Aorta (tissue), 5 donors: ENCODE measurements around the gene REC114. TPM values are rescaled to one million over a fixed set of nuclear protein-coding genes. Genes with fewer than 3 reads are reported as not detected.
"Not testable (repeated sequence)": the region's sequence is repeated elsewhere in the genome, so short reads cannot be mapped to it uniquely, and the experiment has no call there.

Source experiments
- ATAC-seq: fragments of 200-7000 bp; cut with Tn5 transposase; one replicate; pipeline ENCODE4 v1.9.1; 2022; ENCODE audit warnings: moderate library complexity; ENCODE audit not compliant: low FRiP score
- DNase-seq, 2 donors: peaks; one replicate each; pipeline ENCODE4 v3.0.0-alpha.2; 2020
- H3K27ac ChIP-seq, 2 donors: one replicate each; pipeline ENCODE4 v1.5.1; 2013; ENCODE audit warnings: low read length in 2 of 2, mild to moderate bottlenecking in 2 of 2, moderate library complexity in 2 of 2, control low read depth in 1 of 2, inconsistent platforms in 1 of 2, low read depth in 1 of 2
- H3K27me3 ChIP-seq, 2 donors: one replicate each; pipeline ENCODE4 v1.6.1; 2013; ENCODE audit warnings: control low read depth in 1 of 2, low read length in 1 of 2, mild to moderate bottlenecking in 1 of 2, moderate library complexity in 1 of 2; ENCODE audit not compliant: insufficient read depth in 2 of 2, control insufficient read depth in 1 of 2
- H3K36me3 ChIP-seq, 2 donors: one replicate each; pipeline ENCODE4 v1.6.1; 2013; ENCODE audit warnings: control low read depth in 1 of 2, low read length in 1 of 2, mild to moderate bottlenecking in 1 of 2; ENCODE audit not compliant: insufficient read depth in 2 of 2, control insufficient read depth in 1 of 2
- H3K4me1 ChIP-seq, 2 donors: one replicate each; pipeline ENCODE4 v1.6.1; 2013; ENCODE audit warnings: low read length in 2 of 2, control low read depth in 1 of 2, mild to moderate bottlenecking in 1 of 2, moderate library complexity in 1 of 2; ENCODE audit not compliant: insufficient read depth in 2 of 2, control insufficient read depth in 1 of 2
- H3K4me3 ChIP-seq, 2 donors: one replicate each; pipeline ENCODE4 v1.5.1; 2013; ENCODE audit warnings: low read length in 2 of 2, control low read depth in 1 of 2, mild to moderate bottlenecking in 1 of 2
- H3K9me3 ChIP-seq: one replicate; pipeline ENCODE4 v1.6.1; 2013; ENCODE audit warnings: mild to moderate bottlenecking, low read length; ENCODE audit not compliant: control insufficient read depth
- WGBS, 2 donors: extraction: QIAGEN DNeasy Blood & Tissue Kit; methylation state at CpG; one replicate each; pipeline ENCODE4 v1.1.7; 2013; 5-methylcytosine and 5-hydroxymethylcytosine counted together
- intact Hi-C, 2 donors: fragments of 100-400 bp; cut with DNase I; formaldehyde crosslinking; loops; one replicate each; pipeline versions ENCODE4 v1.14.2 to v1.15.0; 2022
- long read RNA-seq, 2 donors: library from polyadenylated mRNA; unstranded; transcript quantifications; one replicate each; pipeline ENCODE4 v2.0.0, GENCODE V29; 2020 to 2021
- polyA plus RNA-seq, 2 donors: library from polyadenylated mRNA; stranded (reverse); fragments of 200-250 nt; gene quantifications; one replicate each; pipeline ENCODE4 v1.2.3, GENCODE V29; 2013
- total RNA-seq, 2 donors: library from RNA; stranded (reverse); fragmentation: NEBNext Ultra II Directional; extraction: Animal tissue kit (Norgen Biotek cat#: 25700); gene quantifications; one replicate each; pipeline ENCODE4 v1.2.1, GENCODE V29; 2021
- donor health status: healthy with polysubstance abuse.
- donor health status: Bipolar disorder and iron deficiency.
- donor health status: DM: no; HTN: no; CAD: no.
- donor health status: DM: no; HTN: no; CAD: no.
- donor health status: DM: yes; HTN: yes; CAD: no.

Gene REC114
- total RNA-seq (not detected), polyA plus RNA-seq (not detected)
- long read RNA-seq, donor 1, partial matches to known transcripts, result 0 of 2 reads
- long read RNA-seq, donor 1, other reads (novel, unspliced or antisense), result 2 of 2 reads
- long read RNA-seq, donor 2, partial matches to known transcripts, result 0 of 11 reads
- long read RNA-seq, donor 2, other reads (novel, unspliced or antisense), result 11 of 11 reads

- H3K27ac ChIP-seq, result no peak within 1 kb of the TSS
- no peaks in the 10 kb centered on the region for H3K27me3 ChIP-seq
- no peaks in the 10 kb centered on the region for H3K36me3 ChIP-seq
- no peak within 1 kb of the TSS for H3K4me3 ChIP-seq
- intact Hi-C loops, result no loop called here
- peaks cover 3% of the 10 kb centered on the region for H3K9me3 ChIP-seq
- DNase-seq (peak in 1 of 2 donors; percentile 65), ATAC-seq (no peak)
- WGBS, 2 donors, result 93 to 95% methylated on average over 22 of the region's 22 CpGs
- H3K4me1 ChIP-seq, result no peaks in the 10 kb centered on the region
Measured at GRCh38 chr15:73442968-73443367, at the start of gene REC114. Gene REC114 (plus strand): TSS chr15:73443164. CDS start chr15:73443186, 22 bp downstream.

GRCh38 chr15:73393336-73393735 lies 49.6 kb upstream of the REC114 start:
- Histone ChIP-seq H3K9me3 (no peaks in the 10 kb centered on the region), H3K36me3 (no peaks in the 10 kb centered on the region), H3K27ac (no peak overlapping the region), H3K4me1 (no peaks in the 10 kb centered on the region), H3K27me3 (no peaks in the 10 kb centered on the region), H3K4me3 (no peak overlapping the region)
- DNase-seq (no peak), ATAC-seq (no peak)
- intact Hi-C loops, result no loop called here
- 72 to 77% methylated on average over 2 of the region's 2 CpGs for WGBS, 2 donors

- H3K4me3 ChIP-seq, result no peak overlapping the region
- intact Hi-C loops, result no loop called here
- DNase-seq (no peak), ATAC-seq (no peak)
- no peaks in the 10 kb centered on the region for H3K36me3 ChIP-seq
- no peak overlapping the region for H3K27ac ChIP-seq
- H3K4me1 ChIP-seq, result no peaks in the 10 kb centered on the region
- H3K9me3 ChIP-seq, result no peaks in the 10 kb centered on the region
- H3K27me3 ChIP-seq, result no peaks in the 10 kb centered on the region
Measured at GRCh38 chr15:73394782-73395181, 48.2 kb upstream of the REC114 start.

GRCh38 chr15:73395671-73396070 lies 47.3 kb upstream of the REC114 start:
- Histone ChIP-seq H3K4me3 (no peak overlapping the region), H3K36me3 (no peaks in the 10 kb centered on the region), H3K27me3 (no peaks in the 10 kb centered on the region), H3K27ac (no peak overlapping the region), H3K9me3 (no peaks in the 10 kb centered on the region), H3K4me1 (no peaks in the 10 kb centered on the region)
- intact Hi-C loops, result no loop called here
- no peak for ATAC-seq
- DNase-seq, result no peak
- WGBS, 2 donors, result 91 to 92% methylated on average over 2 of the region's 2 CpGs

- H3K27me3 ChIP-seq, result no peaks in the 10 kb centered on the region
- H3K4me1 ChIP-seq, result no peaks in the 10 kb centered on the region
- WGBS, 2 donors, result 61 to 66% methylated on average over 5 of the region's 5 CpGs
- no peak overlapping the region for H3K4me3 ChIP-seq
- intact Hi-C loops, result no loop called here
- DNase-seq (no peak), ATAC-seq (no peak)
- H3K27ac ChIP-seq, result no peak overlapping the region
- H3K36me3 ChIP-seq, result no peaks in the 10 kb centered on the region
- no peaks in the 10 kb centered on the region for H3K9me3 ChIP-seq
Measured at GRCh38 chr15:73397461-73397860, 45.5 kb upstream of the REC114 start.

GRCh38 chr15:73398861-73399260 lies 44.1 kb upstream of the REC114 start:
- Histone ChIP-seq H3K27me3 (no peaks in the 10 kb centered on the region), H3K4me3 (no peak overlapping the region), H3K4me1 (no peaks in the 10 kb centered on the region), H3K9me3 (no peaks in the 10 kb centered on the region), H3K27ac (no peak overlapping the region), H3K36me3 (no peaks in the 10 kb centered on the region)
- DNase-seq (no peak), ATAC-seq (no peak)
- intact Hi-C loops, result no loop called here
- 78 to 80% methylated on average over 4 of the region's 4 CpGs for WGBS, 2 donors

- H3K9me3 ChIP-seq, H3K27me3 ChIP-seq, ATAC-seq, H3K4me1 ChIP-seq, DNase-seq, intact Hi-C loops, H3K36me3 ChIP-seq, H3K4me3 ChIP-seq, H3K27ac ChIP-seq: not testable (repeated sequence)
- 70 to 73% methylated on average over 6 of the region's 6 CpGs for WGBS, 2 donors
Measured at GRCh38 chr15:73400222-73400621, 42.7 kb upstream of the REC114 start.

- Histone ChIP-seq H3K4me3 (no peak overlapping the region), H3K4me1 (no peaks in the 10 kb centered on the region), H3K27me3 (no peaks in the 10 kb centered on the region), H3K9me3 (no peaks in the 10 kb centered on the region), H3K36me3 (no peaks in the 10 kb centered on the region), H3K27ac (no peak overlapping the region)
- intact Hi-C loops, result no loop called here
- ATAC-seq, result no peak
- DNase-seq, result no peak
Measured at GRCh38 chr15:73403171-73403570, 39.8 kb upstream of the REC114 start.

- ATAC-seq (no peak), DNase-seq (no peak)
- Histone ChIP-seq H3K27ac (no peak overlapping the region), H3K9me3 (peaks cover 1% of the 10 kb centered on the region), H3K4me3 (no peak overlapping the region), H3K27me3 (no peaks in the 10 kb centered on the region), H3K36me3 (no peaks in the 10 kb centered on the region), H3K4me1 (no peaks in the 10 kb centered on the region)
- intact Hi-C loops, result no loop called here
- WGBS, 2 donors, result 64 to 67% methylated on average over 3 of the region's 3 CpGs
Measured at GRCh38 chr15:73414876-73415275, 28.1 kb upstream of the REC114 start.
